SK-N-SH treated with all-trans-retinoic acid at 6 μM for 48 hours (cell line): Measurements from ENCODE around the gene PRR36.

Source experiments
- ATAC-seq: fragments of 200-7000 bp; cut with Tn5 transposase; 3 replicates; pipeline ENCODE4 v1.9.1; 2020; ENCODE audit warnings: mild to moderate bottlenecking, moderate library complexity
- ARNTL ChIP-seq: fragments of 450-650 bp; formaldehyde crosslinking; IDR thresholded peaks from 2 replicates; pipeline ENCODE4 v1.5.0; 2020; ENCODE audit warnings: low read depth, mild to moderate bottlenecking, moderate library complexity, borderline replicate concordance
- BACH2 ChIP-seq: fragments of 250-450 bp; sonication (Bioruptor Pico); IDR thresholded peaks from 2 replicates; pipeline ENCODE4 v1.9.0; 2021; ENCODE audit warnings: mild to moderate bottlenecking, borderline replicate concordance
- CREB5 ChIP-seq: fragments of 250-450 bp; sonication (Bioruptor Pico); IDR thresholded peaks from 2 replicates; pipeline ENCODE4 v1.5.1; 2020; ENCODE audit warnings: low read depth, mild to moderate bottlenecking, moderate library complexity
- CSDC2 ChIP-seq: fragments of 250-450 bp; sonication (Bioruptor Pico); IDR thresholded peaks from 2 replicates; pipeline ENCODE4 v1.5.0; 2020; ENCODE audit warnings: mild to moderate bottlenecking, moderate library complexity
- ESRRG ChIP-seq: fragments of 250-450 bp; sonication (Bioruptor Pico); IDR thresholded peaks from 2 replicates; pipeline ENCODE4 v1.6.1; 2021; ENCODE audit warnings: mild to moderate bottlenecking
- ISL1 ChIP-seq: fragments of 250-450 bp; sonication (Bioruptor Pico); IDR thresholded peaks from 2 replicates; pipeline ENCODE4 v2.1.2; 2022; ENCODE audit warnings: mild to moderate bottlenecking, moderate library complexity
- OSR1 ChIP-seq: fragments of 250-450 bp; sonication (Bioruptor Pico); IDR thresholded peaks from 2 replicates; pipeline ENCODE4 v1.8.0; 2022; ENCODE audit warnings: moderate library complexity, mild to moderate bottlenecking, inconsistent platforms
- PPARA ChIP-seq: fragments of 250-450 bp; sonication (Bioruptor Pico); IDR thresholded peaks from 2 replicates; pipeline ENCODE4 v1.5.0; 2020; ENCODE audit warnings: mild to moderate bottlenecking, borderline replicate concordance
- RARB ChIP-seq: fragments of 250-450 bp; sonication (Bioruptor Pico); IDR thresholded peaks from 2 replicates; pipeline ENCODE4 v1.8.0; 2021; ENCODE audit warnings: mild to moderate bottlenecking, moderate library complexity
- SNAI2 ChIP-seq: fragments of 250-450 bp; sonication (Bioruptor Pico); IDR thresholded peaks from 2 replicates; pipeline ENCODE4 v1.5.0; 2020; ENCODE audit warnings: mild to moderate bottlenecking, moderate library complexity
- TCF4 ChIP-seq: fragments of 250-450 bp; sonication (Bioruptor Pico); IDR thresholded peaks from 2 replicates; pipeline ENCODE4 v1.8.0; 2021; ENCODE audit warnings: mild to moderate bottlenecking, moderate library complexity, borderline replicate concordance
- TOX ChIP-seq: fragments of 250-450 bp; sonication (Bioruptor Pico); IDR thresholded peaks from 2 replicates; pipeline ENCODE4 v1.8.0; 2021; ENCODE audit warnings: mild to moderate bottlenecking, moderate library complexity, borderline replicate concordance
- TSHZ2 ChIP-seq: fragments of 250-450 bp; sonication (Bioruptor Pico); IDR thresholded peaks from 2 replicates; pipeline ENCODE4 v1.5.0; 2020; ENCODE audit warnings: mild to moderate bottlenecking, moderate library complexity
- ZC3H10 ChIP-seq: fragments of 250-450 bp; sonication (Bioruptor Pico); IDR thresholded peaks from 2 replicates; pipeline ENCODE4 v1.5.1; 2021; ENCODE audit warnings: mild to moderate bottlenecking, moderate library complexity
- ZFP3 ChIP-seq: fragments of 250-450 bp; sonication (Bioruptor Pico); IDR thresholded peaks from 2 replicates; pipeline ENCODE4 v1.5.0; 2020; ENCODE audit warnings: mild to moderate bottlenecking, moderate library complexity
- ZFP30 ChIP-seq: fragments of 450-650 bp; formaldehyde crosslinking; IDR thresholded peaks from 2 replicates; pipeline ENCODE4 v1.5.0; 2022; ENCODE audit warnings: mild to moderate bottlenecking, moderate library complexity
- ZNF565 ChIP-seq: fragments of 450-650 bp; formaldehyde crosslinking; conservative IDR thresholded peaks from 2 replicates; pipeline ENCODE4 v1.5.0; 2020; ENCODE audit warnings: low read depth, mild to moderate bottlenecking, moderate library complexity
- ZNF70 ChIP-seq: fragments of 450-650 bp; formaldehyde crosslinking; IDR thresholded peaks from 2 replicates; pipeline ENCODE4 v1.5.0; 2020; ENCODE audit warnings: mild to moderate bottlenecking, moderate library complexity
- ZNF8 ChIP-seq: fragments of 450-650 bp; formaldehyde crosslinking; IDR thresholded peaks from 2 replicates; pipeline ENCODE4 v1.5.0; 2020; ENCODE audit warnings: mild to moderate bottlenecking, moderate library complexity
- TF ChIP-seq, protein P1 (sequence below): fragments of 250-450 bp; sonication (Bioruptor Pico); IDR thresholded peaks from 2 replicates; pipeline ENCODE4 v1.8.0; 2020; ENCODE audit warnings: mild to moderate bottlenecking, moderate library complexity, borderline replicate concordance
- TF ChIP-seq, protein P2 (sequence below): fragments of 250-450 bp; sonication (Bioruptor Pico); IDR thresholded peaks from 2 replicates; pipeline ENCODE4 v1.5.1; 2021; ENCODE audit warnings: mild to moderate bottlenecking, moderate library complexity
- TF ChIP-seq, protein P3 (sequence below): fragments of 250-450 bp; sonication (Bioruptor Pico); IDR thresholded peaks from 2 replicates; pipeline ENCODE4 v1.8.0; 2021; ENCODE audit warnings: low read depth, mild to moderate bottlenecking, moderate library complexity, borderline replicate concordance

Gene PRR36

GRCh38 chr19:7869910-7870511, 4.2 kb downstream of the PRR36 start:
- ATAC-seq, result no peak
- TF ChIP-seq ZNF70 (CRISPR knock-in tag) (no peak), BACH2 (CRISPR knock-in tag) (no peak), TCF4 (no peak), ZFP30 (no peak), PPARA (CRISPR knock-in tag) (no peak), SNAI2 (CRISPR knock-in tag) (no peak), ISL1 (no peak), RARB (CRISPR knock-in tag) (no peak), CREB5 (CRISPR knock-in tag) (no peak), OSR1 (CRISPR knock-in tag) (no peak), TOX (no peak), ESRRG (CRISPR knock-in tag) (no peak)
- TF ChIP-seq, protein P1, sequence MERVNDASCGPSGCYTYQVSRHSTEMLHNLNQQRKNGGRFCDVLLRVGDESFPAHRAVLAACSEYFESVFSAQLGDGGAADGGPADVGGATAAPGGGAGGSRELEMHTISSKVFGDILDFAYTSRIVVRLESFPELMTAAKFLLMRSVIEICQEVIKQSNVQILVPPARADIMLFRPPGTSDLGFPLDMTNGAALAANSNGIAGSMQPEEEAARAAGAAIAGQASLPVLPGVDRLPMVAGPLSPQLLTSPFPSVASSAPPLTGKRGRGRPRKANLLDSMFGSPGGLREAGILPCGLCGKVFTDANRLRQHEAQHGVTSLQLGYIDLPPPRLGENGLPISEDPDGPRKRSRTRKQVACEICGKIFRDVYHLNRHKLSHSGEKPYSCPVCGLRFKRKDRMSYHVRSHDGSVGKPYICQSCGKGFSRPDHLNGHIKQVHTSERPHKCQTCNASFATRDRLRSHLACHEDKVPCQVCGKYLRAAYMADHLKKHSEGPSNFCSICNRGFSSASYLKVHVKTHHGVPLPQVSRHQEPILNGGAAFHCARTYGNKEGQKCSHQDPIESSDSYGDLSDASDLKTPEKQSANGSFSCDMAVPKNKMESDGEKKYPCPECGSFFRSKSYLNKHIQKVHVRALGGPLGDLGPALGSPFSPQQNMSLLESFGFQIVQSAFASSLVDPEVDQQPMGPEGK (CRISPR knock-in tag), result no peak

DNA sequence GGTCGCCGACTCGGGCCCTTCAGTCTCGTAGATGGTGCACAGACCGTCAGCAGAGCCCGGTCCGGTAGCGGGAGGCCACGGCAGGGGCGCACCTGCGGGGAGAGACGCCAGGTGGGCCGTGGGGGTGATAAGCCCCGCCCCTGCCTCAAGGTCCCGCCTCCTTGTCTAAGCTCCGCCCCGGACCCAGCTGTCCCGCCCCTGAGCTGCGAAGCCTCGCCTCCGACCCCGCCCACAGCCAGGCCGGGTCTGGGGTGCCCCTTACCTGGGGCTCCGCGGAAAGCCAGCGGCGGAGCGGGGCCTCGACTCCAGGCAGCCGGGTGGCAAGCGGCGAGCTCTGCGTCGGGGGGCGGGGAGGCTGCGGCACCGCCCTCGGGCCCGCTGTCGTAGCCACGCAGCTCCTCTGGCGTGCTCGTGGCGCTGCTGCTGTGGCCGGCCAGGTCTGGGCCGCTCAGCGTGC, 4.7 kb downstream of the PRR36 start:
- no peak for TF ChIP-seq ESRRG (CRISPR knock-in tag)
- no peak for TF ChIP-seq PPARA (CRISPR knock-in tag)
- no peak for TF ChIP-seq ZC3H10 (CRISPR knock-in tag)
- TF ChIP-seq ZNF8, result no peak
- TF ChIP-seq ZNF70 (CRISPR knock-in tag), result no peak
- no peak for TF ChIP-seq RARB (CRISPR knock-in tag)
- TF ChIP-seq ARNTL (CRISPR knock-in tag), result no peak
- TF ChIP-seq TOX, result no peak
- no peak for TF ChIP-seq CREB5 (CRISPR knock-in tag)
- TF ChIP-seq SNAI2 (CRISPR knock-in tag), result no peak
- TF ChIP-seq BACH2 (CRISPR knock-in tag), result no peak
- TF ChIP-seq CSDC2 (CRISPR knock-in tag), result no peak
- ATAC-seq, result no peak

DNA sequence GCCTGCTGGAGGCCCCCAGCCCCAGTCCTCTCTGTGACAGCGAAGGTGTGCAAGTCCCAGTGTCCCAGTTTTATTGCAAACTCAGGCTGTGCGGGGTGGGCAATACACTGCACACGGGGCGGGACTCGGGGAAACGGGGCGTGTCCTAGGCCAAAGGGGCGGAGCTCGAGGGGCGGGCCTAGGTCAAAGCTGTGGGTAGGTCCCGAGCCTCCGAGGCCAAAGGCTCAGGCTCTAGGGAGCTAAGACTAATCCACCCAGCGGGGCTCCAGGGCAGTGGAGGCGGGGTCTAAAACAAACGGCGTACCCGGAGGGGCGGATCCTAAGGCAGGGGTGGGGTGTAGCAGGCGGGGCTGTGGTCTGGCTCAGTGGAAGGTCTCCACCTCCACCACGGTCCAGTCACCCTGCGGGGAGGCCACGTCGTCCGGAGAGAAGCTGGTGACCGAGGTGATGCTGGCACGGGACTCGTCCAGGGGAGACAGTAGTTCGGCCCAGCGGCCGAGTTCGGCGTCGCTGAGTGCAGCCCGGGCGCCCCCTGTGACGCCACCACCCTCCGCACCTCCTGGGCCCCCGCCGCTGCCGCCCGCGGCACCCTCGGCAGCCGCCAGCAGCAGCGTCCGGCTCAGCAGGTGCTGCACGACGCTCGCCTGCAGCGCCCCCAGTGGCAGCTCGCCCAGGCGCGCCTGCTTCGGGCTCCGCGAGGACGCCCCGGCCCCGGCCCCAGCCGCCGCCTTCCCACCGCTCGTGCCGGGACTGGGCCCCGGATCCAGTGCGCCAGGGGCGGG, 5.3 kb downstream of the PRR36 start:
- ATAC-seq, result no peak
- no peak for TF ChIP-seq ZNF8
- TF ChIP-seq ZNF565 (CRISPR knock-in tag), result no peak
- no peak for TF ChIP-seq BACH2 (CRISPR knock-in tag)
- TF ChIP-seq, protein P2, sequence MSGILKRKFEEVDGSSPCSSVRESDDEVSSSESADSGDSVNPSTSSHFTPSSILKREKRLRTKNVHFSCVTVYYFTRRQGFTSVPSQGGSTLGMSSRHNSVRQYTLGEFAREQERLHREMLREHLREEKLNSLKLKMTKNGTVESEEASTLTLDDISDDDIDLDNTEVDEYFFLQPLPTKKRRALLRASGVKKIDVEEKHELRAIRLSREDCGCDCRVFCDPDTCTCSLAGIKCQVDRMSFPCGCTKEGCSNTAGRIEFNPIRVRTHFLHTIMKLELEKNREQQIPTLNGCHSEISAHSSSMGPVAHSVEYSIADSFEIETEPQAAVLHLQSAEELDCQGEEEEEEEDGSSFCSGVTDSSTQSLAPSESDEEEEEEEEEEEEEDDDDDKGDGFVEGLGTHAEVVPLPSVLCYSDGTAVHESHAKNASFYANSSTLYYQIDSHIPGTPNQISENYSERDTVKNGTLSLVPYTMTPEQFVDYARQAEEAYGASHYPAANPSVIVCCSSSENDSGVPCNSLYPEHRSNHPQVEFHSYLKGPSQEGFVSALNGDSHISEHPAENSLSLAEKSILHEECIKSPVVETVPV (CRISPR knock-in tag), result no peak
- TF ChIP-seq ISL1, result no peak
- no peak for TF ChIP-seq ZFP3 (CRISPR knock-in tag)
- TF ChIP-seq ZNF70 (CRISPR knock-in tag), result no peak
- TF ChIP-seq ARNTL (CRISPR knock-in tag), result no peak
- TF ChIP-seq ZC3H10 (CRISPR knock-in tag), result no peak
- TF ChIP-seq, protein P1 (CRISPR knock-in tag), result no peak
- TF ChIP-seq TOX, result no peak
- no peak for TF ChIP-seq PPARA (CRISPR knock-in tag)
- no peak for TF ChIP-seq ZFP30
- TF ChIP-seq CSDC2 (CRISPR knock-in tag), result no peak
- TF ChIP-seq ESRRG (CRISPR knock-in tag), result no peak
- TF ChIP-seq SNAI2 (CRISPR knock-in tag), result no peak
- TF ChIP-seq TSHZ2 (CRISPR knock-in tag), result no peak
- TF ChIP-seq, protein P3, sequence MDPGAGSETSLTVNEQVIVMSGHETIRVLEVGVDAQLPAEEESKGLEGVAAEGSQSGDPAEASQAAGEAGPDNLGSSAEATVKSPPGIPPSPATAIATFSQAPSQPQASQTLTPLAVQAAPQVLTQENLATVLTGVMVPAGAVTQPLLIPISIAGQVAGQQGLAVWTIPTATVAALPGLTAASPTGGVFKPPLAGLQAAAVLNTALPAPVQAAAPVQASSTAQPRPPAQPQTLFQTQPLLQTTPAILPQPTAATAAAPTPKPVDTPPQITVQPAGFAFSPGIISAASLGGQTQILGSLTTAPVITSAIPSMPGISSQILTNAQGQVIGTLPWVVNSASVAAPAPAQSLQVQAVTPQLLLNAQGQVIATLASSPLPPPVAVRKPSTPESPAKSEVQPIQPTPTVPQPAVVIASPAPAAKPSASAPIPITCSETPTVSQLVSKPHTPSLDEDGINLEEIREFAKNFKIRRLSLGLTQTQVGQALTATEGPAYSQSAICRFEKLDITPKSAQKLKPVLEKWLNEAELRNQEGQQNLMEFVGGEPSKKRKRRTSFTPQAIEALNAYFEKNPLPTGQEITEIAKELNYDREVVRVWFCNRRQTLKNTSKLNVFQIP (CRISPR knock-in tag), result no peak
- TF ChIP-seq RARB (CRISPR knock-in tag), result no peak
